ENCODE results near the gene ZNF275.
A peak's percentile ranks its signal among the peaks of the same experiment; 100 is the strongest.
"Not testable (repeated sequence)": the region's sequence is repeated elsewhere in the genome, so short reads cannot be mapped to it uniquely, and the experiment has no call there.

The ZNF275 gene, protein sequence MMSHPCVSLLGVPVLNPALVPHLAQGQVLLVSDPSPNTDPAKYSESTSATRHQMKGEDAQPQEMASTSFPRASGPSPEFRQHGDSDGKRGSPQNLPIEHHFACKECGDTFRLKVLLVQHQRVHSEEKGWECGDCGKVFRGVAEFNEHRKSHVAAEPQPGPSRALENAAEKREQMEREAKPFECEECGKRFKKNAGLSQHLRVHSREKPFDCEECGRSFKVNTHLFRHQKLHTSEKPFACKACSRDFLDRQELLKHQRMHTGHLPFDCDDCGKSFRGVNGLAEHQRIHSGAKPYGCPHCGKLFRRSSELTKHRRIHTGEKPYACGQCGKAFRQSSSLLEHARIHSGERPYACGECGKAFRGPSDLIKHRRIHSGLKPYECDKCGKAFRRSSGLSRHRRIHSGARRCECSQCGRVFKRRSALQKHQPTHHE

GRCh38 chrX:153333821-153334653 is at the start of gene ZNF275:
TSS of gene ZNF275 (plus strand) at chrX:153334153. CDS start at chrX:153336680, 2,527 bp downstream.
- H3K27ac Mint-ChIP-seq: peak within 1 kb of the TSS; percentile 72
- H3K4me1 Mint-ChIP-seq (ENCODE audit: low read depth): peaks cover 47% of the 10 kb centered on the region
- H3K36me3 Mint-ChIP-seq (ENCODE audit: low read depth): peaks cover 20% of the 10 kb centered on the region
- H3K4me3 Mint-ChIP-seq: peak within 1 kb of the TSS; percentile 87
- no peaks in the 10 kb centered on the region for H3K27me3 Mint-ChIP-seq
- no peaks in the 10 kb centered on the region for H3K9me3 Mint-ChIP-seq

DNA sequence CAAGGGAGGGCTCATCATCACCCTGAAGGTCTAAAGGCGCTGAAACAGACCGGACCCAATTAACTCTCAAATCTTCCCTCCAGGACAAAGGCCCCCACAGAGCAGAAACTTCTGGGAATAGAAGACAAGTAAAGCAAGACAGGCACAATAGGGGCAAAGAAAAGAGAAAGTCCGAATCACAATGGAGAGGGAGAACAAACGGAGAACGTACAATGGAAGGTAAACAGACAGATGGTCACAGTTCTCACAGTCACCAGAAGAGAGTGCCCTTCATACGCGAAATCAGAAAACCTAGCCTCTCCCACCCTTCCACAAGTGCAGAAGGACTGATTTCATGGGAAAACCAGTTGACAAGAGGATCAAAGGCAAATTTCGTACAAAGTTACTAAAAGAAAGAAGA is 48.3 kb upstream of the ZNF275 start:
- not testable (repeated sequence) for H3K27ac Mint-ChIP-seq; H3K27me3 Mint-ChIP-seq; H3K4me1 Mint-ChIP-seq (ENCODE audit: low read depth); H3K9me3 Mint-ChIP-seq; H3K36me3 Mint-ChIP-seq (ENCODE audit: low read depth); H3K4me3 Mint-ChIP-seq

DNA sequence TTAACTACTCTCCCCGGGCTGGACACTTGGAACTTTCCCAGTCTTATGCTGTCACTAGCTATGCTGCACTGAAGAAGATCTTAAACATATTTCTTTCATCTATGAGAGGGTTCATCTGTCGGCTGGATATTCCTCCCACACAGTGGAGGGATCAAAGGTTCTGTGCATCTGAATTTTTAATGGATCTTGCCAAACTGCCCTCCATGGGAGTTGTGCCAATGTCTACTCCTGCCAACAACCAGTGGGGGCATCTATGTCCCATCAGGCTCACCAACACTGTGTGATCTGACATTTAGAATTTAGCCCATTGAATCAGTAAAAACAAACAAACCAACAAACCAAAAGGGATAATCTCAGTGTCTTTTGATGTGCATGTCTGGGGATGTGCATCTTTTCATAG is 45.1 kb upstream of the ZNF275 start:
- H3K4me1 Mint-ChIP-seq (ENCODE audit: low read depth); H3K27ac Mint-ChIP-seq; H3K27me3 Mint-ChIP-seq; H3K4me3 Mint-ChIP-seq; H3K9me3 Mint-ChIP-seq; H3K36me3 Mint-ChIP-seq (ENCODE audit: low read depth): not testable (repeated sequence)

GRCh38 chrX:153293485-153294071 is 40.4 kb upstream of the ZNF275 start:
- H3K27me3 Mint-ChIP-seq; H3K4me1 Mint-ChIP-seq (ENCODE audit: low read depth); H3K4me3 Mint-ChIP-seq; H3K27ac Mint-ChIP-seq; H3K36me3 Mint-ChIP-seq (ENCODE audit: low read depth); H3K9me3 Mint-ChIP-seq: not testable (repeated sequence)

- Mint-ChIP-seq H3K9me3 (no peaks in the 10 kb centered on the region), H3K27ac (no peak overlapping the region)
Observed at GRCh38 chrX:153297376-153297775, 36.6 kb upstream of the ZNF275 start.

DNA sequence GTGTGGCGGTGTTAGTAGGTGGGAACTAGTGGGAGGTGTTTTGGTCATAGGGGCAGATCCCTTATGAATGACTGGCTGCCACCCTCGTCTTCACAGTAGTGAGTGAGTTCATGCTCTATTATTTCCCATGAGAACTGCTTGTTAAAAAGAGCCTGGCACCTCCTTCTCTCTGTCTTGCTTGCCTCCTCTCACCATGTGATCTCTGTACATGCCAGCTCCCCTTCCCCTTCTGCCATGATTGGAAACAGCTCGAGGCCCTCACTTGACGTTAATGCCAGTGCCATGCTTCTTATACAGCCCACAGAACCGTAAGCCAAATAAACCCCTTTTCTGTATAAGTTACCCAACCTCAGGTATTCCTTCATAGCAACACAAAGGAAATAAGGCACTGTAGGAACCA is 34.1 kb upstream of the ZNF275 start:
- H3K4me3 Mint-ChIP-seq: no peak overlapping the region
- peaks cover 13% of the 10 kb centered on the region for H3K27me3 Mint-ChIP-seq
- peak overlapping the region; percentile 21 for H3K27ac Mint-ChIP-seq
- no peaks in the 10 kb centered on the region for H3K36me3 Mint-ChIP-seq (ENCODE audit: low read depth)
- H3K9me3 Mint-ChIP-seq: no peaks in the 10 kb centered on the region
- no peaks in the 10 kb centered on the region for H3K4me1 Mint-ChIP-seq (ENCODE audit: low read depth)

More at GRCh38 chrX:153297376-153297775, 36.6 kb upstream of the ZNF275 start:
- Mint-ChIP-seq H3K27me3 (no peaks in the 10 kb centered on the region), H3K36me3 (ENCODE audit: low read depth) (no peaks in the 10 kb centered on the region), H3K4me1 (ENCODE audit: low read depth) (peaks cover 8% of the 10 kb centered on the region), H3K4me3 (no peak overlapping the region)

- no peaks in the 10 kb centered on the region for H3K4me1 Mint-ChIP-seq (ENCODE audit: low read depth)
- no peaks in the 10 kb centered on the region for H3K9me3 Mint-ChIP-seq
- no peak overlapping the region for H3K4me3 Mint-ChIP-seq
- peaks cover 13% of the 10 kb centered on the region for H3K27me3 Mint-ChIP-seq
- no peak overlapping the region for H3K27ac Mint-ChIP-seq
- H3K36me3 Mint-ChIP-seq (ENCODE audit: low read depth): no peaks in the 10 kb centered on the region
Observed at GRCh38 chrX:153301746-153302145, 32.2 kb upstream of the ZNF275 start.

GRCh38 chrX:153302796-153303195 is 31.2 kb upstream of the ZNF275 start:
- H3K4me3 Mint-ChIP-seq: no peak overlapping the region
- no peak overlapping the region for H3K27ac Mint-ChIP-seq
- H3K4me1 Mint-ChIP-seq (ENCODE audit: low read depth): no peaks in the 10 kb centered on the region
- H3K27me3 Mint-ChIP-seq: peaks cover 13% of the 10 kb centered on the region
- no peaks in the 10 kb centered on the region for H3K36me3 Mint-ChIP-seq (ENCODE audit: low read depth)
- H3K9me3 Mint-ChIP-seq: no peaks in the 10 kb centered on the region

- Mint-ChIP-seq H3K36me3 (ENCODE audit: low read depth) (no peaks in the 10 kb centered on the region), H3K27me3 (peaks cover 13% of the 10 kb centered on the region), H3K27ac (no peak overlapping the region), H3K4me3 (no peak overlapping the region), H3K4me1 (ENCODE audit: low read depth) (no peaks in the 10 kb centered on the region), H3K9me3 (no peaks in the 10 kb centered on the region)
Observed at GRCh38 chrX:153303276-153304262, 30.4 kb upstream of the ZNF275 start.

- Mint-ChIP-seq H3K4me1 (ENCODE audit: low read depth) (no peaks in the 10 kb centered on the region), H3K9me3 (no peaks in the 10 kb centered on the region), H3K36me3 (ENCODE audit: low read depth) (no peaks in the 10 kb centered on the region), H3K4me3 (no peak overlapping the region), H3K27me3 (peaks cover 13% of the 10 kb centered on the region), H3K27ac (no peak overlapping the region)
Observed at GRCh38 chrX:153304988-153305736, 28.8 kb upstream of the ZNF275 start.

DNA sequence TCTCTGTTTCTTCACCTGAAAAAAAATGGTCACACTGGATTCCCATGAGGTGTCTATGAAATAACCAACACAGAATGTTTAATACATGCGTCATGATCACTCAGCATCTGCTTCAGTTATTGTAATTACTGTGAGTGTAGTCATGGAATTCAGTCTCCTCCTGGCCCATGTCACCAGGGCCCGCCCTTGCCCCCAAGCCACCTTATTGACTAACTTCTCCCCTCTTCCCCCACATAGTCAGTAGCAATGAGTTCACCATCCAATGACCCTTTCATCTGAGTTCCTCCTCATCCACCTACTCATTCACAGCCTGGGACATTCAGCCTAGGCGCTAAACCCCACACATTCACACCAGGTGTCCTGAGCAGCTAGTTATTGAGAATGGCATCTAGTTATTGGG is 28.0 kb upstream of the ZNF275 start:
- H3K4me3 Mint-ChIP-seq: no peak overlapping the region
- H3K4me1 Mint-ChIP-seq (ENCODE audit: low read depth): no peaks in the 10 kb centered on the region
- peaks cover 13% of the 10 kb centered on the region for H3K27me3 Mint-ChIP-seq
- H3K9me3 Mint-ChIP-seq: no peaks in the 10 kb centered on the region
- H3K27ac Mint-ChIP-seq: peak overlapping the region; percentile 26
- H3K36me3 Mint-ChIP-seq (ENCODE audit: low read depth): no peaks in the 10 kb centered on the region

DNA sequence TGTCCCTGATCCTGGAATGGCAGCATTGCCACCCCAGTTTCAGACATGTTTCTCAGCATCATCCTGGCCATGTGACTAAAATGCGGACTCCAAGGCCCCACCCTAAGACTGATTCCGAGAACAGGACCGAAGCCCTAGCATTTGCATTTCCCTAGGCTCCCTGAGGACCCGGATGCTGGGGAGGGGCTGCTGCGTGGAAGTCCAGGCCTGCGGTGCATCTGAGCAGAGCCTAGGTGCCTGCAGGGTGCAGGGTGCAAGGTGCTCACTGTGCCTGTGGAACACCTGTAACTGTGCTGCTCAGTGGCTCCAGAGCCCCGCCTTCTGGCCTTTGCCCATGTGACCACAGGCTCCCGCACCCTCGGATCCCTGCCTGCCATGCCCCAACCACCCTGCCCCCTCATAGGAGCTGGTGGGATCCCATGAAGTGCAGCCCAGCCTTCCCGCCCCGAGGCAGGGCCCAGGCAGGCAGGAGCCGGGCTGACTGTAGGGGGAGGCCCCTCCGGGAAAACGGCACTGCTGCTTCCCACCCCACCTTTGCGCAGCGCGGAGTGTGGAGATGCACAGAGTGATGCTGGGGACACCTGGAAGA is 27.3 kb upstream of the ZNF275 start:
- Mint-ChIP-seq H3K4me3 (no peak overlapping the region), H3K36me3 (ENCODE audit: low read depth) (no peaks in the 10 kb centered on the region), H3K27ac (no peak overlapping the region), H3K27me3 (peaks cover 13% of the 10 kb centered on the region), H3K4me1 (ENCODE audit: low read depth) (no peaks in the 10 kb centered on the region), H3K9me3 (no peaks in the 10 kb centered on the region)

DNA sequence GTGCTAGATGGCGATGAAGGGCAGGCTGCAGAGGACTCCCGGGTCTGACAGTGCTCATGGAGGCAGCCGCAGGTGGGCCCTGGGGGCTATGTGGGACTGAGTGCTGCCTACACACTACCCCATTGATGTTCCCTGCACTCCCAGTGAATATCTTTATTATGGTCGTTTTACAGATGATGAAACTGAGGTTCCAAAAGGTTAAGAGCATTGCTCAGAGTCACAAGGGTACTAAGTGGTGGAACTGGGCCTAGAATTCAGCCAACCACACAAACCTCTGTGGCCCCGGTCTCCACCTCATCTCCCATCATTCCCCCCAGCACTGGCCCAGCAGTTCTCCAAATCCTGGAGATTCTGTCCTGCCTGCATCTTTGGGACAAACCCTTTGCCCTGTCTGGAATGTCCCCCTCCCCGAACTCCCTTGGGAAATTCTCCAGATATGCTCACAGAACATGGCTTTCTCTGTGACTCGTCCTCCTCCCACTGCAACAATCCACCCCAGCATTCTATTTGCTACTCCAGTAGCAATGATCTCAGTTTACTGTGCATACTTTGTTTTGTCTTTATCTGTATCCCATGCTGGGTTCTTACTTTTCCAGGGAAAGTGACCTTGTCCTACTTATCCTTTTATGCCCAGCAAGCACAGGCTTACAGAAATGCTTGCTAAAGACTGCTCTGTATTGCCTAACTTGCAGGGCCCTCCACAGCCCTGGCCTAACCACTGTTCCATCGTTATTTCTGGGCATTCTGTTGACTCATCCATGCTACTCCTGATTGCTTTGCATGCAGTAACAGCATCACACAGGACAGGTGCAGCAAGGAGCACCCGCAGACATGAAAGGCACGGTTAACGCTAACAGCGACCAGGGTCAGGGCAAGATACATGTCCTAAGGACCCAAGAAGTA is 26.4 kb upstream of the ZNF275 start:
- Mint-ChIP-seq H3K4me3 (no peak overlapping the region), H3K36me3 (ENCODE audit: low read depth) (no peaks in the 10 kb centered on the region), H3K4me1 (ENCODE audit: low read depth) (no peaks in the 10 kb centered on the region), H3K27ac (no peak overlapping the region), H3K9me3 (no peaks in the 10 kb centered on the region), H3K27me3 (peaks cover 13% of the 10 kb centered on the region)
